Activated naive CD8-positive, alpha-beta T cell treated with anti-CD3 and anti-CD28 coated beads, Interleukin-2, amount 50 U/mL, for 24 hours (primary cell): ENCODE data around the gene AKR1A1.
"Not testable (repeated sequence)": the region's sequence is repeated elsewhere in the genome, so short reads cannot be mapped to it uniquely, and the experiment has no call there.

Experiments
- ATAC-seq: fragments of 150-1000 bp; cut with Tn5 transposase; one replicate; pipeline ENCODE4 v1.10.0; 2021
- DNase-seq: peaks from one replicate; pipeline ENCODE4 v3.0.0; 2021
- H3K27ac Mint-ChIP-seq: one replicate; pipeline ENCODE4 v1.8.0; 2021; ENCODE audit warnings: mild to moderate bottlenecking, mixed read lengths
- H3K27me3 Mint-ChIP-seq: one replicate; pipeline ENCODE4 v1.8.0; 2021; ENCODE audit warnings: mixed read lengths
- H3K36me3 Mint-ChIP-seq: one replicate; pipeline ENCODE4 v1.8.0; 2021; ENCODE audit warnings: low read depth, mixed read lengths
- H3K4me1 Mint-ChIP-seq: one replicate; pipeline ENCODE4 v1.8.0; 2021; ENCODE audit warnings: mixed read lengths
- H3K4me3 Mint-ChIP-seq: one replicate; pipeline ENCODE4 v1.8.0; 2021; ENCODE audit warnings: mild to moderate bottlenecking, moderate library complexity, mixed read lengths
- H3K9me3 Mint-ChIP-seq: one replicate; pipeline ENCODE4 v1.8.0; 2021; ENCODE audit warnings: mixed read lengths

The AKR1A1 gene

DNA sequence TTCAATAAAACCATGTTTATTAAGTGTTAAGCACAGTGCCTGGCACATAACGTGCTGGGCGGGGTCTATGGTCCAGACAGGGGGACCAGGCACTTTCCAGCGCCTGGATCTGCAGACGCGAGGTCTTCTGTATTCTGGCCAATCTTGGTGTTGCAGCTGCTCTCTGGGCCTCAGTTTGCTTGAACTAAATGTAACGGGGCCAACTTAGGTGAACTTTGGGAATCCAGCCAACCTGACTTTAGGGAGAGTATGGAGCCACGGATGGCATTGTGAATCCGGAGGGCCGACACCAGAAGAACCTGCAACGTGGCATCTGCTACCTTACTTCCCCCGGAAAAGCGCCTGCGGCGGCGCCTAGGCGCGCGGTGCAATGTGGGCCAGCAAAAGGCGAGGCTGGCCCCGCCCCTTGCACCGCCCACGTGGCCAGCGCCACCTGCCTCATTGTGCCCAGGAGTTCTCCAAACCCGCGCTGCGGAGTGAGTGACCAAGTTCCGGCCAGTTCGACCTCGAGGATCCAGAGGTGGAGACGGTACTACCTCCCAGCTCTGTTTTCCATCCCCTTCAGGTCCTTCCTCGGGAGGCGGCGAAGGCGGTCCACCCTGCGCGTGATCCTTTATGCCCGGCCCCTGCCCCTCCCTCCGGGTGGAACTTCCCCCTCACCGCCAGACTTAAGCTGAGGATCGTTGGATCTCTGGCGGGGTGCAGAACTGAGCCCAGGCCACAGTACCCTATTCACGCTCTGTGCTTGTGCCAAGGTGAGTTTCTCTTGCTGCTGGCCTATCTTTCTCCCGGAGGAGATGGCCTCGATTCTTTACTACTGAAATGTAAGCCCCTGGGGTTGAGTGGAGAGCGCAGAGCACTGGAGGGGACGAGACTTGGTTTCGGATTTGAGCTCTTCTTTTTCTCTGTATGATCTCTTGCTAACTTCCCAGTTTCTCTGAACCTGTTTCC is at the start of gene AKR1A1:
TSS of gene AKR1A1 (plus strand) at position 426 of the 951 bp plus-strand sequence. CDS start 10,969 bp downstream, outside the sequence.
- peaks cover 14% of the 10 kb centered on the region for H3K36me3 Mint-ChIP-seq
- no peaks in the 10 kb centered on the region for H3K27me3 Mint-ChIP-seq
- peak within 1 kb of the TSS; percentile 96 for H3K27ac Mint-ChIP-seq
- DNase-seq (peak; percentile 92), ATAC-seq (peak; percentile 94)
- no peaks in the 10 kb centered on the region for H3K9me3 Mint-ChIP-seq
- H3K4me3 Mint-ChIP-seq: peak within 1 kb of the TSS; percentile 100
- peaks cover 33% of the 10 kb centered on the region for H3K4me1 Mint-ChIP-seq

DNA sequence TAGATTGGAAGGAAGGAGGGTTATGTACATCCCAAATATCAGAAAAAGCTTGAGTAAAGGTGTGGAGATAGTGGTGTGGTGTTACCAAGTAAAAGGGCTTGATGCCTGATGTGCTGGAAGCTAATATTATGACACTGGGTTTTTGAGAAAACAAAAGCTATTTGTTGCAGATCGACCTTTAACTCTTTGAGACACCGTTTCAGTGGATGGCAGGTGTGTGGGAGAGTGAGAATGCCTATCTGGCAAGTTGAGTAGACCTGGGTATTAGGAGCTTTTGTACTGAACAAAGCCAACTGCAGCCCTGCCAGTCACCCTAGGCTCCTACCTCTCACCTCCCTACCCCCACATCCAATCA is 49.1 kb upstream of the AKR1A1 start:
- Mint-ChIP-seq H3K4me3 (peak overlapping the region; percentile 95), H3K9me3 (no peaks in the 10 kb centered on the region), H3K27me3 (no peaks in the 10 kb centered on the region), H3K27ac (no peak overlapping the region), H3K36me3 (peaks cover 2% of the 10 kb centered on the region), H3K4me1 (peaks cover 31% of the 10 kb centered on the region)
- DNase-seq (no peak), ATAC-seq (no peak)

DNA sequence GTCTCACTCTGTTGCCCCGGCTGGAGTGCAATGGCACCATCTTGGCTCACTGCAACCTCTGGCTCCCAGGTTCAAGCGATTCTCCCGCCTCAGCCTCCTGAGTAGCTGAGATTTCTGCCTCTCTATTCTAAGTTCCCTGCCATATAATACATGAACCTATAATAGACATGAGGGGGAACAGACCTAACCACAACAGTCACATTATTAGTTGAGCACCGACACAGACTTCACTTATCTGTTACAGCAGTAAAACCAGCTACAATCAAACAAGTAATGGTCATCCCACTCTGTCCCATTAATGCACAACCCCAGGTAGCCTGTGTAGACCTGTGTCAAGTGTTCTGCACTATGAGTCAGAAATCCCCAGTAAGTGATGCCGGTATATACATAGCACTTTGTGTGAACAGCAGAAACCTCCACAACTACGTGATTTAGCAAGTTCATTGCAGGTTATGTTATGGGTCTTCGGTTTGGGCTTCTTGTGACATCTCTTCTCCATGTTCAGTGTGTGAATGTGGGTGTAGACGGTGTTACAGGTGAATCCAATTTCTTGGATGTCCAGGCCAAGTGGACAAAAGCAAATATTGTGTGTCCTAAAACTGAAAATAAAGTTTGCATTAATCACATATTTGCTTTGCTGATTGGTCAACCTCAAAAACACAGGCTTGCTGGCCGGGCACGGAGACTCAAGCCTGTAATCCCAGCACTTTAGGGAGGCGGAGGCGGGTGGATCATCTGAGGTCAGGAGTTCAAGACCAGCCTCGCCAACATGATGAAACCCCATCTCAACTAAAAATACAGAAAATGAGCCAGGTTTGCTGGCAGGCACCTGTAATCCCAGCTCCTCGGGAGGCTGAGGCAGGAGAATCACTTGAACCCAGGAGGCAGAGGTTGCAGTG is 46.9 kb upstream of the AKR1A1 start:
- H3K4me1 Mint-ChIP-seq: peaks cover 30% of the 10 kb centered on the region
- no peak for ATAC-seq
- no peaks in the 10 kb centered on the region for H3K9me3 Mint-ChIP-seq
- no peak overlapping the region for H3K27ac Mint-ChIP-seq
- H3K4me3 Mint-ChIP-seq: no peak overlapping the region
- H3K27me3 Mint-ChIP-seq: no peaks in the 10 kb centered on the region
- H3K36me3 Mint-ChIP-seq: peaks cover 10% of the 10 kb centered on the region
- no peak for DNase-seq

DNA sequence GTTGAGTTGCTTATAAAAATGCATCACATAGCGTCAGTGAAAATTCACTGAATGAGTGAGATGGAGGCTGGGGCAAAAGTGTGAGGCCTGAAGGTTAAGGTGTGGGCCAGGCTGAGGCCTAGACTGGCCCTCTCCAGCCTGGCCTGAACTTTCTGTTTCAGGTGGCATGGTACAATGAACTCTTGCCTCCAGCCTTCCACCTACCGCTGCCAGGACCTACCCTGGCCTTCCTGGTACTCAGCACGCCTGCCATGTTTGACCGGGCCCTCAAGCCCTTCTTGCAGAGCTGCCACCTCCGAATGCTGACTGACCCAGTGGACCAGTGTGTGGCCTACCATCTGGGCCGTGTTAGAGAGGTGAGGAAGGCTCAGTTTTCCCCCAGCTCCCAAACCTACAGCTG is 43.4 kb upstream of the AKR1A1 start:
- Mint-ChIP-seq H3K27me3 (no peaks in the 10 kb centered on the region), H3K9me3 (no peaks in the 10 kb centered on the region), H3K4me1 (no peaks in the 10 kb centered on the region), H3K36me3 (peaks cover 33% of the 10 kb centered on the region), H3K27ac (peak overlapping the region; percentile 66), H3K4me3 (no peak overlapping the region)
- DNase-seq (no peak), ATAC-seq (no peak)

DNA sequence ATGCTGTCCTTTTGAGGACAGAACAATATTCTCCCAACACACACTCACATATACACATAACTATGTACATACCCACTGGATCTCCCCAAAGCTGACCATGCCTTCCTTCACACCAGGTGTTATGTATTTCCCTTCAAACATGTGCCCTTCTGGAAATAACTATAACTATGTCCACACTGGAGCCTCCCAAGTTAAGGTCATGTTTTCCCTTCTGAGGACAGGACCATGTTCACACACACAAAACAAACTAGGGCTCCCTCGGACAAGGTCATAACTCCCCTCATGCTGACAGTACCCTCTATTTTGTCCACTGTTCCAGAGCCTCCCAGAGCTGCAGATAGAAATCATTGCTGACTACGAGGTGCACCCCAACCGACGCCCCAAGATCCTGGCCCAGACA is 42.7 kb upstream of the AKR1A1 start:
- H3K4me1 Mint-ChIP-seq: peaks cover 2% of the 10 kb centered on the region
- peak overlapping the region; percentile 66 for H3K27ac Mint-ChIP-seq
- H3K36me3 Mint-ChIP-seq: peaks cover 38% of the 10 kb centered on the region
- H3K27me3 Mint-ChIP-seq: no peaks in the 10 kb centered on the region
- no peak overlapping the region for H3K4me3 Mint-ChIP-seq
- peak; percentile 3 for ATAC-seq
- no peaks in the 10 kb centered on the region for H3K9me3 Mint-ChIP-seq
- no peak for DNase-seq

DNA sequence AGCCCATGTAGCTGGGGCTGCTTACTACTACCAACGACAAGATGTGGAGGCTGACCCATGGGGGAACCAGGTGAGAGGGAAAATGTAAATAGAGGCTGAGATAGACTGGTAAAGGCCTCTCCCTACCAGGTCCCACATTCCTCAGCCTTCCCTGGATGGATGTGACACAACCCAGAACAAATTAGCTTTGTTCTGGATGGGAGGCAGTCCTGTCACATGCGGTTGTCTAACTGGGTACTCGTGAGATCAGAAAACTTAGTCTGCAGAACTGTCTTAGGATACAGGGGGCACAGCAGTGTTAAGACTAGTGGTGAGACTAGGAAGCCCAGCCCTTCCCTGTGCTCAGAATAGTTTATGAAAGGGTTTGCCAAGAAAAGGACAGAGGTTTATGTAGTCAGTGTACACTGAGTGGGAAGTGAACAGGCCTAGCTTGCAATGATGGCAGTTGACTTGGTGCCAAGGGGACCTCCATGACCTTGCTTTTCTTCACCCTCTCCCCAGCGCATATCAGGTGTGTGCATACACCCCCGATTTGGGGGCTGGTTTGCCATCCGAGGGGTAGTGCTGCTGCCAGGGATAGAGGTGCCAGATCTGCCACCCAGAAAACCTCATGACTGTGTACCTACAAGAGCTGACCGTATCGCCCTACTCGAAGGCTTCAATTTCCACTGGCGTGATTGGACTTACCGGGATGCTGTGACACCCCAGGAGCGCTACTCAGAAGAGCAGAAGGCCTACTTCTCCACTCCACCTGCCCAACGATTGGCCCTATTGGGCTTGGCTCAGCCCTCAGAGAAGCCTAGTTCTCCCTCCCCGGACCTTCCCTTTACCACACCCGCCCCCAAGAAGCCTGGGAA is 42.1 kb upstream of the AKR1A1 start:
- ATAC-seq: peak; percentile 39
- DNase-seq: no peak
- H3K36me3 Mint-ChIP-seq: peaks cover 44% of the 10 kb centered on the region
- H3K4me1 Mint-ChIP-seq: peaks cover 2% of the 10 kb centered on the region
- no peak overlapping the region for H3K4me3 Mint-ChIP-seq
- H3K27ac Mint-ChIP-seq: no peak overlapping the region
- H3K9me3 Mint-ChIP-seq: no peaks in the 10 kb centered on the region
- no peaks in the 10 kb centered on the region for H3K27me3 Mint-ChIP-seq

DNA sequence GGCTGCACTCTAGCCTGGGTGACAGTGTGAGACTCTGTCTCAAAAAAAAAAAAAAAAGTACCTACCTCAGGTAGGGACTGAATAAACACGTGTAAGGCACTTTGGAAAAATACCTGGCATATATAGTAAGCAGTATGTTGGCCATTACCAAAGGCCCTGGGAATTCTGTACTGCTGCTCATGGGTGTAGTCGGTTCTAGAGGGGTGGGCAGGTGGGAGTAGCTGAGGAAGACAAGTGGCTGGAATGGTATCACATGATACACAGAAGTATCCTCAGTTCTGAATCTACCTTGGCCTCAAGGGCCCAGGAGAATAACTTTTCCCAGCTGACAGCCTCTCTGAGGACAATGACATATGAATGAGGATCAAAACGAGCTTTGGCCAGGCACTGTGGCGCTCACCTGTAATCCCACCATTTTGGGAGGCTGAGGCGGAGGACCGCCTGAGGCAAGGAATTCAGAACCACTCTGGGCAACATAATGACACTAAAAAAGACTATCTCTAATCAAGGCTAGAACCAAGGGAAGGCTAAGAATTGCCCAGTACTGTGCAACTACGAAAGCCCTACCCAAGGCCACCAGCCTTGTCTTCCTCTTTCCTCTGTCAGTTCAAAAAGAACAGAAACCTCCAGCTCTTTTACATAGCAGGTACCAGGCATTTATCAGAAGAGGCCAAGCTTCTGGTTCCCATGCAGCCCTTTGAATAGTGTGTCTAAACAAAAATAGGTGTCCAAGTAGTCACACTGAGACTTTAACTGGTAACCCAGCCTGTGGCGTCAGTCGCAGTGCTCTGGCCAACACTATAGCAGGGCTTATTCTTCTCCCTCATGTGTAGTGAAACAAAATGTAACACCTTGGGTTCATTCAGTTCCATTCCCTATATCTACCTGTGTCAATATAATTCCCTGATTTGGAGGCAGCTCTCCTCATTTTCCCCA is 40.3 kb upstream of the AKR1A1 start:
- DNase-seq (no peak), ATAC-seq (no peak)
- no peaks in the 10 kb centered on the region for H3K27me3 Mint-ChIP-seq
- H3K4me3 Mint-ChIP-seq: no peak overlapping the region
- H3K9me3 Mint-ChIP-seq: no peaks in the 10 kb centered on the region
- H3K36me3 Mint-ChIP-seq: peaks cover 62% of the 10 kb centered on the region
- peaks cover 6% of the 10 kb centered on the region for H3K4me1 Mint-ChIP-seq
- H3K27ac Mint-ChIP-seq: peak overlapping the region; percentile 12

DNA sequence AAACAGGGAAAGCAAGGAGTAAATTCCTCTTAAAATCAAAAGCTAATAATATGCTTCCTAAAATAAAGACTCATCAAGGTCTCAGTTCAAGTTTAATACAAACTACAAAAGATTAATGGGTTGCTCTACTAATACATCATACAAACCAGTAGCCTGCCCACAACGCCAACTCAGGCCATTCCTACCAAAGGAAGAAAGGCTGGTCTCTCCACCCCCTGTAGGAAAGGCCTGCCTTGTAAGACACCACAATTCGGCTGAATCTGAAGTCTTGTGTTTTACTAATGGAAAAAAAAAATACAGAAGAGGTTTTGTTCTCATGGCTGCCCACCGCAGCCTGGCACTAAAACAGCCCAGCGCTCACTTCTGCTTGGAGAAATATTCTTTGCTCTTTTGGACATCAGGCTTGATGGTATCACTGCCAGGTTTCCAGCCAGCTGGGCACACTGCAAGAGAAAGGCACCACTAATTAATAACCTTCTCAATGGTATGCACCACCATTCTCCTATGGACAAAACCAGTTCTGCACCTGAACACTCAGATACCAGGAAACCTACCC is 39.6 kb upstream of the AKR1A1 start:
- Mint-ChIP-seq H3K9me3 (no peaks in the 10 kb centered on the region), H3K4me1 (peaks cover 12% of the 10 kb centered on the region), H3K36me3 (peaks cover 69% of the 10 kb centered on the region), H3K27me3 (no peaks in the 10 kb centered on the region), H3K4me3 (no peak overlapping the region), H3K27ac (peak overlapping the region; percentile 1)
- no peak for DNase-seq
- no peak for ATAC-seq

DNA sequence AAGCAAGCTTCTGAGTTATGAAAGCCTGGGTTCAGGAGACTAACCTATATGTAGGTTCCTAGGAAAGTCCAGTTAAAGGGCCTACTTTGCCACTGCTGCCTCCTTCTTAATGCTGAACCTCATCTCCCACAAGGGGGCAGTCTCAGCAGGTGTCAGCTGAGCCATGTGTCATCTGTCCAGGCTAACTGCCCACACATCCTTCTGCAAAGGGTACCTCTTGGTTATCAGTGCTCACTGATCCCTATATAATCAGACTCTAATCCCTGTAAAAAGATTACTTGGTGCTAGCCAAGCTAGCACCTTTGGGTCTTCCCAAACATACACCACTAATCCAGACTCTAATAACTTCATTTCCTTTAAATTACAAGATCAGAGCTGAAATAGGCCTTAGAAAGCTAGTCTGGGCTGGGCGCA is 38.0 kb upstream of the AKR1A1 start:
- H3K4me3 Mint-ChIP-seq: no peak overlapping the region
- H3K36me3 Mint-ChIP-seq: peaks cover 80% of the 10 kb centered on the region
- peak overlapping the region; percentile 26 for H3K27ac Mint-ChIP-seq
- no peaks in the 10 kb centered on the region for H3K27me3 Mint-ChIP-seq
- ATAC-seq: peak; percentile 73
- DNase-seq: peak; percentile 69
- H3K4me1 Mint-ChIP-seq: peaks cover 24% of the 10 kb centered on the region
- H3K9me3 Mint-ChIP-seq: no peaks in the 10 kb centered on the region

DNA sequence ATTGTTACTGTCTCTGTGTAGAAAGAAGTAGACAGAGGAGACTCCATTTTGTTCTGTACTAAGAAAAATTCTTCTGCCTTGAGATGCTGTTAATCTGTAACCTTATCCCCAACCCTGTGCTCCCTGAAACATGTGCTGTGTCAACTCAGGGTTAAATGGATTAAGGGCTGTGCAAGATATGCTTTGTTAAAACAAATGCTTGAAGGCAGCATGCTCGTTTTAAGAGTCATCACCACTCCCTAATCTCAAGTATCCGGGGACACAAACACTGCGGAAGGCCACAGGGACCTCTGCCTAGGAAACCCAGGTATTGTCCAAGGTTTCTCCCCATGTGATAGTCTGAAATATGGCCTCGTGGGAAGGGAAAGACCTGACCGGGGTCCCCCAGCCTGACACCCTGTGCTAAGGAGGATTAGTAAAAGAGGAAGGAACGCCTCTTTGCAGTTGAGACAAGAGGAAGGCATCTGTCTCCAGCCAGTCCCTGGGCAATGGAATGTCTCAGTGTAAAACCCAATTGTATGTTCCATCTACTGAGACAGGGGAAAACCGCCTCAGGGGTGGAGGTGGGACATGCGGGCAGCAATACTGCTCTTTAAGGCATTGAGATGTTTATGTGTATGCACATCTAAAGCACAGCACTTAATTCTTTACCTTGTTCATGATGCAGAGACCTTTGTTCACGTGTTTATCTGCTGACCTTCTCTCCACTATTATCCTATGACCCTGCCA is 36.9 kb upstream of the AKR1A1 start:
- not testable (repeated sequence) for H3K27me3 Mint-ChIP-seq, H3K9me3 Mint-ChIP-seq, ATAC-seq, H3K4me3 Mint-ChIP-seq, DNase-seq
- H3K36me3 Mint-ChIP-seq: peaks cover 77% of the 10 kb centered on the region
- H3K27ac Mint-ChIP-seq: peak overlapping the region; percentile 51
- H3K4me1 Mint-ChIP-seq: peaks cover 29% of the 10 kb centered on the region

DNA sequence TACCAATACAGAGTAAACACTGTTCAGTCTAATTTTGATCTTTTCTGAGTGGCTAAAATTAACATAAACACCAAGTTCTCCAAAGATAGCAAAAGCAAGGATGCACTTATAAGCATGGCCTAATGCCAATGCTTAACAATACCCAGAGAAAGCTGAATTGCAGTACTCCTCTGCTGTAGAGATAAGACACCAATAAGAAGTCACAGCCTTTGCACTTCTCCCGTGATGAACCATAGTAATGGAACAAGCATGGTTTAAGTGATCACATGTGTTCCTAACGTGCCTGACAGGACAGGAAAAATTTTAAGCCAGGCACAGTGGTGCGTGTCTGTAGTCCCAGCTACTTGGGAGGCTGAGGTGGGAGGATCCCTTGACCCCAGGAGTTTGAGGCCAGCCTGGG is 34.6 kb upstream of the AKR1A1 start:
- Mint-ChIP-seq H3K9me3 (no peaks in the 10 kb centered on the region), H3K36me3 (peaks cover 78% of the 10 kb centered on the region), H3K4me1 (peaks cover 45% of the 10 kb centered on the region), H3K27me3 (no peaks in the 10 kb centered on the region), H3K4me3 (no peak overlapping the region), H3K27ac (peak overlapping the region; percentile 74)
- no peak for ATAC-seq
- no peak for DNase-seq

DNA sequence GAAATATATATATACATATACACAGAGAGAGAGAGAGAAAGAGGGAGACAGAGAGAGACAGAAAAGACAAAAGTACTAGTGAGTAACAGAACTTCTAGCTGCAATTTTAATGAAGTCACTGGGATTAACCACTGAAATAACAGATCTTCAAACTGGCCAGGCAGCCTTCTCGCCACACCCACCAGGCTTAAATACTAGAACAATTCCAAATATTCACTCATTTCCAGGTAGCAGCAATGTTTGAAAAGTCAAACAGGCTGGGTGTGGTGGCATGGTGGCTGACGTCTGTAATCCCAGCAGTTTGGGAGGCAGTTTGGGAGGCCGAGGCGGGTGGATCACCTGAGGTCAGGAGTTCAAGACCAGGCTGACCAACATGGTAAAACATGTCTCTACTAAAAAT is 34.2 kb upstream of the AKR1A1 start:
- ATAC-seq (no peak), DNase-seq (no peak)
- Mint-ChIP-seq H3K27ac (peak overlapping the region; percentile 74), H3K27me3 (no peaks in the 10 kb centered on the region), H3K4me3 (no peak overlapping the region), H3K4me1 (peaks cover 45% of the 10 kb centered on the region), H3K36me3 (peaks cover 76% of the 10 kb centered on the region), H3K9me3 (no peaks in the 10 kb centered on the region)
